Spleen (tissue), 7 donors: Measurements from ENCODE around the gene PANK4.

Experiments used
- POLR2A ChIP-seq, 3 donors: fragments of 450-650 bp; IDR thresholded peaks; one replicate each; pipeline ENCODE4 v1.5.1; 2017; ENCODE audit warnings: antibody characterized with exemption in 3 of 3, mild to moderate bottlenecking in 1 of 3
- POLR2AphosphoS5 ChIP-seq, 3 donors: sonication (generic); formaldehyde crosslinking; IDR thresholded peaks; one replicate each; pipeline ENCODE4 v1.5.1; 2017; ENCODE audit warnings: antibody characterized with exemption in 3 of 3
- TF ChIP-seq, protein P1 (sequence below), 11 experiments: fragments of 200-600 bp in 7 of 11; fragments of 450-650 bp in 4 of 11; sonication (generic) in 4 of 11; IDR thresholded peaks in 8 of 11; conservative IDR thresholded peaks in 3 of 11; 1 replicate in 7 of 11; 2 replicates in 4 of 11; pipeline versions ENCODE4 v1.4.0 to v1.8.0; 2016 to 2021; ENCODE audit warnings: antibody characterized with exemption in 11 of 11, inconsistent platforms in 4 of 11, mild to moderate bottlenecking in 1 of 11
- donor health status: DM: no; HTN: no; CAD: no; lungs with moderate emphysema.
- donor health status: DM: no; HTN: no; CAD: no.
- donor health status: DM: no; HTN: no; CAD: no.

DNA sequence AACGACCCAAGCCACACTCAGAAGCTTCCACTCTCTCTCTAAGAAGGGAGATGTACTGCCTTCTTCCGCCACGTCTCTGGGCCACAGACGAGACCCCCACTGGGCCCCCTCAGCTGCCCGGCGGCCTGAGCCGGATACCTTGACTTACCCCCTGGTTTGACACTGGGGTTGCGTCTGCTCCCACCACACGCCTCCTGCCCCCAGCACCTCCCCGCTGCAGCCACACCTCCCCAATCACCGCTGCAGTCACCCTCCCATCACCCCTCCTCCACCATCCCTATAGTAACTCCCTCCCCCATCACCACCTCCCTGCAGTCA, 10.7 kb downstream of the PANK4 start:
- TF ChIP-seq, protein P1, sequence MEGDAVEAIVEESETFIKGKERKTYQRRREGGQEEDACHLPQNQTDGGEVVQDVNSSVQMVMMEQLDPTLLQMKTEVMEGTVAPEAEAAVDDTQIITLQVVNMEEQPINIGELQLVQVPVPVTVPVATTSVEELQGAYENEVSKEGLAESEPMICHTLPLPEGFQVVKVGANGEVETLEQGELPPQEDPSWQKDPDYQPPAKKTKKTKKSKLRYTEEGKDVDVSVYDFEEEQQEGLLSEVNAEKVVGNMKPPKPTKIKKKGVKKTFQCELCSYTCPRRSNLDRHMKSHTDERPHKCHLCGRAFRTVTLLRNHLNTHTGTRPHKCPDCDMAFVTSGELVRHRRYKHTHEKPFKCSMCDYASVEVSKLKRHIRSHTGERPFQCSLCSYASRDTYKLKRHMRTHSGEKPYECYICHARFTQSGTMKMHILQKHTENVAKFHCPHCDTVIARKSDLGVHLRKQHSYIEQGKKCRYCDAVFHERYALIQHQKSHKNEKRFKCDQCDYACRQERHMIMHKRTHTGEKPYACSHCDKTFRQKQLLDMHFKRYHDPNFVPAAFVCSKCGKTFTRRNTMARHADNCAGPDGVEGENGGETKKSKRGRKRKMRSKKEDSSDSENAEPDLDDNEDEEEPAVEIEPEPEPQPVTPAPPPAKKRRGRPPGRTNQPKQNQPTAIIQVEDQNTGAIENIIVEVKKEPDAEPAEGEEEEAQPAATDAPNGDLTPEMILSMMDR (IDR thresholded peaks at IDR 0.05 in 8 of 11, conservative IDR thresholded peaks at IDR 0.05 in 3 of 11), result no peak
- TF ChIP-seq POLR2A (IDR thresholded peaks at IDR 0.05) (no peak), POLR2AphosphoS5 (IDR thresholded peaks at IDR 0.05) (no peak)
